GM12878 (cell line): ENCODE measurements around the gene ATP6V0C. TPM values are rescaled to one million over a fixed set of nuclear protein-coding genes. Genes with fewer than 3 reads are reported as not detected.

Experiments used
- ATAC-seq: fragments of 200-7000 bp; cut with Tn5 transposase; 3 replicates; pipeline ENCODE4 v1.9.1; 2020; ENCODE audit warnings: mild to moderate bottlenecking, moderate library complexity
- BruUV-seq: library from RNA; stranded (reverse); fragments of 400-500 nt; replicated peaks from 2 replicates; lab custom pipeline; 2021; lab: Mats Ljungman, UMichigan
- CTCF ChIA-PET: fragments of 300-600 bp; sonication (Branson Sonifier 250); formaldehyde crosslinking; extraction: SDS; loops from one replicate; lab custom pipeline; 2021; ENCODE audit warnings: inconsistent platforms; lab: Yijun Ruan, JAX
- POLR2A ChIA-PET: fragments of 350-600 bp; formaldehyde crosslinking; extraction: SDS; loops from one replicate; lab custom pipeline; 2021; ENCODE audit warnings: inconsistent platforms; lab: Charles Lee
- RAD21 ChIA-PET: fragments of 300-600 bp; sonication (Branson Sonifier 250); formaldehyde crosslinking; loops from one replicate; lab custom pipeline; 2023; ENCODE audit warnings: antibody characterized with exemption; ENCODE audit not compliant: unreplicated experiment; lab: Charles Lee
- SMC1A ChIA-PET: fragments of 300-600 bp; sonication (Branson Sonifier 250); formaldehyde crosslinking; loops from one replicate; lab custom pipeline; 2023; ENCODE audit not compliant: unreplicated experiment, uncharacterized antibody; lab: Charles Lee
- DNase-seq: peaks from one replicate; pipeline ENCODE4 v3.0.0-alpha.2; 2011; ENCODE audit warnings: low read depth, low spot score
- FAIRE-seq: peaks from 3 replicates; lab custom pipeline; 2011; peaks lifted over from hg19 to GRCh38; lab: Jason Lieb, UNC
- H2AFZ ChIP-seq: 2 replicates; pipeline ENCODE4 v1.6.0; 2011; ENCODE audit warnings: low read depth, low read length, control low read depth; ENCODE audit not compliant: control insufficient read depth
- H3K27ac ChIP-seq: 2 replicates; pipeline ENCODE4 v1.5.1; 2011; ENCODE audit warnings: control low read depth; ENCODE audit not compliant: control insufficient read depth, insufficient read depth
- H3K27me3 ChIP-seq, 2 experiments: replicated peaks in 1 of 2; 2 replicates each; pipeline versions ENCODE4 v1.6.0 to v1.6.1; 2011; ENCODE audit warnings: low read length in 1 of 2; ENCODE audit not compliant: control insufficient read depth in 2 of 2, insufficient read depth in 2 of 2
- H3K36me3 ChIP-seq, 2 experiments: 2 replicates each; pipeline ENCODE4 v1.5.1; 2011; ENCODE audit warnings: low read length in 1 of 2; ENCODE audit not compliant: control insufficient read depth in 2 of 2, insufficient read depth in 2 of 2
- H3K4me1 ChIP-seq: 2 replicates; pipeline ENCODE4 v1.6.1; 2011; ENCODE audit warnings: mild to moderate bottlenecking, low read length, moderate library complexity, mixed read lengths; ENCODE audit not compliant: control insufficient read depth, insufficient read depth
- H3K4me2 ChIP-seq: 2 replicates; pipeline ENCODE4 v1.6.0; 2011; ENCODE audit warnings: control low read depth; ENCODE audit not compliant: control insufficient read depth, insufficient read depth
- H3K4me3 ChIP-seq: fragments of 200-600 bp; sonication (generic); 2 replicates; pipeline ENCODE4 v1.5.1; 2016
- H3K79me2 ChIP-seq: 2 replicates; pipeline ENCODE4 v1.6.0; 2011; ENCODE audit warnings: low read length; ENCODE audit not compliant: control insufficient read depth, insufficient read depth
- H3K9ac ChIP-seq: 2 replicates; pipeline ENCODE4 v1.8.0; 2011; ENCODE audit warnings: low read length, control low read depth, mixed read lengths; ENCODE audit not compliant: control insufficient read depth, insufficient read depth
- H3K9me3 ChIP-seq: replicated peaks from 3 replicates; pipeline ENCODE4 v1.5.1; 2011; ENCODE audit warnings: mild to moderate bottlenecking, low read length; ENCODE audit not compliant: control insufficient read depth, insufficient read depth
- H4K20me1 ChIP-seq: 2 replicates; pipeline ENCODE4 v1.6.0; 2011; ENCODE audit not compliant: control insufficient read depth, insufficient read depth
- CHD1 ChIP-seq: IDR thresholded peaks from 2 replicates; pipeline ENCODE4 v1.6.1; 2012; ENCODE audit warnings: low read depth, low read length, improper control_type of control experiment
- HDAC6 ChIP-seq: fragments of 200-600 bp; sonication (generic); IDR thresholded peaks from one replicate; pipeline ENCODE4 v1.8.0; 2017; ENCODE audit warnings: antibody characterized with exemption; ENCODE audit not compliant: unreplicated experiment
- NR2F1 ChIP-seq: fragments of 450-650 bp; conservative IDR thresholded peaks from 2 replicates; pipeline ENCODE4 v1.6.1; 2017; ENCODE audit warnings: mild to moderate bottlenecking
- PAX5 ChIP-seq: IDR thresholded peaks from 2 replicates; pipeline ENCODE4 v1.6.1; 2011; ENCODE audit warnings: low read depth, low read length, borderline replicate concordance
- POLR2AphosphoS5 ChIP-seq: IDR thresholded peaks from 2 replicates; pipeline ENCODE4 v1.6.1; 2011; ENCODE audit warnings: mild to moderate bottlenecking, low read length, inconsistent platforms
- SMC3 ChIP-seq: IDR thresholded peaks from 2 replicates; pipeline ENCODE4 v1.6.1; 2011; ENCODE audit warnings: low read length, improper control_type of control experiment, borderline replicate concordance
- SPI1 ChIP-seq: IDR thresholded peaks from 2 replicates; pipeline ENCODE4 v1.6.1; 2011; ENCODE audit warnings: low read depth, mild to moderate bottlenecking, low read length, moderate library complexity, borderline replicate concordance; ENCODE audit not compliant: insufficient read depth
- TAF1 ChIP-seq: IDR thresholded peaks from 2 replicates; pipeline ENCODE4 v1.6.1; 2011; ENCODE audit warnings: mild to moderate bottlenecking, low read depth, low read length, borderline replicate concordance
- ZNF384 ChIP-seq: IDR thresholded peaks from 2 replicates; pipeline ENCODE4 v1.6.1; 2012; ENCODE audit warnings: low read depth, mild to moderate bottlenecking, low read length, improper control_type of control experiment, borderline replicate concordance
- WGBS: methylation state at CpG from one replicate; pipeline ENCODE4 v1.1.6; 2016; ENCODE audit warnings: low lambda C conversion rate; ENCODE audit not compliant: insufficient replicate concordance, insufficient coverage; ENCODE audit errors: missing lambda C conversion rate; 5-methylcytosine and 5-hydroxymethylcytosine counted together
- in situ Hi-C: fragments of 300-500 bp; cut with MboI; formaldehyde crosslinking; loops from 9 replicates; pipeline ENCODE4 v1.14.3; 2018; ENCODE audit warnings: mixed read lengths
- intact Hi-C: fragments of 100-400 bp; cut with micrococcal nuclease; formaldehyde crosslinking; loops from one replicate; pipeline ENCODE4 v1.14.2; 2022; ENCODE audit not compliant: unreplicated experiment
- polyA plus RNA-seq, 11 experiments: library from polyadenylated mRNA; depleted of rRNA in 4 of 11; unstranded in 6 of 11; stranded (reverse) in 5 of 11; fragments of >200 nt; fragmentation: Nextera tagmentation in 4 of 11; fragmentation: Illumina TruSeq in 1 of 11; extraction: Ambion mirVana in 4 of 11; extraction: Trizol in 1 of 11; gene quantifications; 1 replicate in 1 of 11; 2 replicates in 10 of 11; pipeline versions ENCODE4 v1.2.1 to v1.2.3, GENCODE V29; 2011 to 2016; ENCODE audit warnings: inconsistent platforms in 2 of 11, missing spikeins in 2 of 11, low read depth in 1 of 11
- total RNA-seq, 4 experiments: library from RNA; depleted of rRNA in 3 of 4; stranded (reverse); fragments of >200 nt in 3 of 4; fragmentation: Illumina TruSeq in 1 of 4; extraction: Trizol in 1 of 4; gene quantifications; 2 replicates each; pipeline versions ENCODE4 v1.2.1 to v1.2.3, GENCODE V29; 2013 to 2021
- TF ChIP-seq, protein P1 (sequence below): IDR thresholded peaks from 2 replicates; pipeline ENCODE4 v1.6.1; 2012; ENCODE audit warnings: low read length, inconsistent platforms

Gene ATP6V0C
- total and polyA plus RNA-seq, 10 of the 15 experiments (the other 5 are each of a cell fraction or from before 2014, with no cell fraction given): 2.4 to 135 (median 18.4) TPM

- Histone ChIP-seq H3K79me2 (peaks cover 42% of the 10 kb centered on the region), H3K27me3 (no peaks in the 10 kb centered on the region), H3K36me3 (peaks cover 11 to 18% of the 10 kb centered on the region in 2 experiments; a peak in 3 of 4 replicates), H2AFZ (no peak overlapping the region), H3K4me2 (peak overlapping the region; percentile 92), H3K4me1 (peaks cover 11% of the 10 kb centered on the region), H3K9ac (peak overlapping the region; percentile 74)
- FAIRE-seq (no peak), DNase-seq (no peak)
- intact Hi-C loops: no loop called here
- POLR2A ChIA-PET: interaction anchor here (0.8 kb wide), 1 partner anchor 12 kb away, joined by 3 read pairs; no protein-coding TSS in a partner anchor
- in situ Hi-C loops: no loop called here
- BruUV-seq: no TSS peak
- CTCF ChIA-PET: interaction anchor here (1.1 kb wide), 1 partner anchor 91 kb away, joined by 4 read pairs; no protein-coding TSS in a partner anchor
- SMC1A ChIA-PET: interaction anchor here (0.6 to 0.7 kb wide), 2 partner anchors 61 to 403 kb away, joined by 3 read pairs; partner anchors contain the start of gene TEDC2
- TF ChIP-seq SPI1 (peak; percentile 64; the same call in 1 of the 2 replicates), TAF1 (0 out of 2 replicates have a peak, but pooled peaks have one; percentile 27), HDAC6 (no peak), NR2F1 (0 out of 2 replicates have a peak, but pooled peaks have one; percentile 8), PAX5 (peak; percentile 20; the same call in 1 of the 2 replicates), ZNF384 (no peak), POLR2AphosphoS5 (peak; percentile 0; the same call in 1 of the 2 replicates), SMC3 (0 out of 2 replicates have a peak, but pooled peaks have one; percentile 2), CHD1 (no peak)
- TF ChIP-seq, protein P1, sequence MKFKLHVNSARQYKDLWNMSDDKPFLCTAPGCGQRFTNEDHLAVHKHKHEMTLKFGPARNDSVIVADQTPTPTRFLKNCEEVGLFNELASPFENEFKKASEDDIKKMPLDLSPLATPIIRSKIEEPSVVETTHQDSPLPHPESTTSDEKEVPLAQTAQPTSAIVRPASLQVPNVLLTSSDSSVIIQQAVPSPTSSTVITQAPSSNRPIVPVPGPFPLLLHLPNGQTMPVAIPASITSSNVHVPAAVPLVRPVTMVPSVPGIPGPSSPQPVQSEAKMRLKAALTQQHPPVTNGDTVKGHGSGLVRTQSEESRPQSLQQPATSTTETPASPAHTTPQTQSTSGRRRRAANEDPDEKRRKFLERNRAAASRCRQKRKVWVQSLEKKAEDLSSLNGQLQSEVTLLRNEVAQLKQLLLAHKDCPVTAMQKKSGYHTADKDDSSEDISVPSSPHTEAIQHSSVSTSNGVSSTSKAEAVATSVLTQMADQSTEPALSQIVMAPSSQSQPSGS: no peak
- TF ChIP-seq, all 136 proteins: peak for 6
- peak; percentile 47 for ATAC-seq
- WGBS: 20% methylated on average over 37 of the region's 41 CpGs
- Histone ChIP-seq H3K4me3 (peak overlapping the region; percentile 71; the same call in 1 of the 2 replicates), H3K27ac (peak overlapping the region; percentile 39; the same call in 1 of the 2 replicates), H3K9me3 (no peaks in the 10 kb centered on the region), H4K20me1 (peaks cover 3% of the 10 kb centered on the region)
- RAD21 ChIA-PET: no interaction called here
Observed at GRCh38 chr16:2520784-2521531, 7.2 kb downstream of the ATP6V0C start.
